OCI-LY1 (cell line): ENCODE measurements around the gene RAB36.

Experiments used
- H2AFZ ChIP-seq: fragments of 200-600 bp; sonication (generic), shearing (Covaris generic); 2 replicates; pipeline ENCODE4 v1.6.0; 2014; ENCODE audit warnings: antibody characterized with exemption, mild to moderate bottlenecking, low read length
- H3F3A ChIP-seq: fragments of 200-600 bp; sonication (generic), shearing (Covaris generic); 2 replicates; pipeline ENCODE4 v1.6.0; 2014; ENCODE audit warnings: mild to moderate bottlenecking, antibody characterized with exemption, low read length, moderate library complexity; ENCODE audit not compliant: insufficient read depth
- H3K27ac ChIP-seq: fragments of 200-600 bp; sonication (generic); 2 replicates; pipeline ENCODE4 v1.5.1; 2014; ENCODE audit warnings: low read length, mixed run types, mild to moderate bottlenecking, low read depth; ENCODE audit not compliant: poor library complexity, severe bottlenecking
- H3K27me3 ChIP-seq: fragments of 200-600 bp; sonication (generic); 2 replicates; pipeline ENCODE4 v1.6.0; 2014; ENCODE audit warnings: antibody characterized with exemption, mild to moderate bottlenecking, low read length, moderate library complexity; ENCODE audit not compliant: insufficient read depth
- H3K36me3 ChIP-seq: fragments of 200-600 bp; sonication (generic); 2 replicates; pipeline ENCODE4 v1.6.1; 2014; ENCODE audit warnings: mild to moderate bottlenecking, antibody characterized with exemption, low read length, moderate library complexity, mixed read lengths; ENCODE audit not compliant: insufficient read depth
- H3K4me1 ChIP-seq: fragments of 200-600 bp; sonication (generic); 2 replicates; pipeline ENCODE4 v1.5.1; 2014; ENCODE audit warnings: mild to moderate bottlenecking, low read length, moderate library complexity; ENCODE audit not compliant: insufficient read depth, severe bottlenecking
- H3K4me2 ChIP-seq: fragments of 200-600 bp; sonication (generic), shearing (Covaris generic); 2 replicates; pipeline ENCODE4 v1.6.1; 2014; ENCODE audit warnings: low read length
- H3K4me3 ChIP-seq: fragments of 200-600 bp; sonication (generic); 2 replicates; pipeline ENCODE4 v1.5.1; 2014; ENCODE audit warnings: low read length, low read depth, mild to moderate bottlenecking, mixed read lengths; ENCODE audit not compliant: poor library complexity, severe bottlenecking
- H3K79me2 ChIP-seq: fragments of 200-600 bp; shearing (Covaris generic); 2 replicates; pipeline ENCODE4 v1.6.1; 2016; ENCODE audit warnings: mixed run types, low read length, mixed read lengths; ENCODE audit not compliant: insufficient read depth
- H3K9ac ChIP-seq: fragments of 200-600 bp; sonication (generic), shearing (Covaris generic); 2 replicates; pipeline ENCODE4 v1.6.1; 2014; ENCODE audit warnings: mild to moderate bottlenecking, low read length, mixed read lengths
- H3K9me2 ChIP-seq: fragments of 200-600 bp; sonication (generic), shearing (Covaris generic); 2 replicates; pipeline ENCODE4 v1.6.1; 2014; ENCODE audit warnings: low read depth, mild to moderate bottlenecking, low read length, mixed read lengths
- H3K9me3 ChIP-seq: fragments of 200-600 bp; shearing (Covaris generic); 2 replicates; pipeline ENCODE4 v1.6.1; 2014; ENCODE audit warnings: low read length, mixed read lengths
- H4K20me1 ChIP-seq: fragments of 200-600 bp; sonication (generic), shearing (Covaris generic); 2 replicates; pipeline ENCODE4 v1.6.0; 2016; ENCODE audit warnings: mild to moderate bottlenecking, low read length; ENCODE audit not compliant: insufficient read depth
- EZH2 ChIP-seq: fragments of 200-600 bp; sonication (generic), shearing (Covaris generic); IDR thresholded peaks from 2 replicates; pipeline ENCODE4 v1.8.0; 2017; ENCODE audit warnings: borderline replicate concordance, mixed run types, mild to moderate bottlenecking, antibody characterized with exemption, low read length, moderate library complexity, mixed read lengths
- TF ChIP-seq, protein P1 (sequence below): fragments of 200-600 bp; sonication (generic), shearing (Covaris generic); IDR thresholded peaks from 2 replicates; pipeline ENCODE4 v1.5.1; 2017; ENCODE audit warnings: mild to moderate bottlenecking, antibody characterized with exemption, low read length, moderate library complexity, mixed read lengths

Gene RAB36

GRCh38 chr22:23137905-23138561 lies 7.2 kb upstream of the RAB36 start:
- no peaks in the 10 kb centered on the region for H3F3A ChIP-seq
- H3K4me1 ChIP-seq, result peaks cover 69% of the 10 kb centered on the region
- H3K27ac ChIP-seq, result peak overlapping the region; percentile 88

GRCh38 chr22:23138584-23139435 lies 6.5 kb upstream of the RAB36 start:
- H3K9ac ChIP-seq, result peak overlapping the region; percentile 50; the same call in 1 of the 2 replicates
- H3F3A ChIP-seq, result 0 out of 2 replicates have a peak, but pooled peaks cover 3% of the 10 kb centered on the region

More at GRCh38 chr22:23137905-23138561, 7.2 kb upstream of the RAB36 start:
- Histone ChIP-seq H3K4me3 (no peak overlapping the region), H3K9me3 (no peaks in the 10 kb centered on the region), H3K79me2 (no peaks in the 10 kb centered on the region), H3K9ac (peak overlapping the region; percentile 50; the same call in 1 of the 2 replicates), H3K4me2 (peak overlapping the region; percentile 25), H4K20me1 (no peaks in the 10 kb centered on the region), H3K36me3 (no peaks in the 10 kb centered on the region), H2AFZ (no peak overlapping the region), H3K27me3 (no peaks in the 10 kb centered on the region), H3K9me2 (no peaks in the 10 kb centered on the region)
- TF ChIP-seq, protein P1, sequence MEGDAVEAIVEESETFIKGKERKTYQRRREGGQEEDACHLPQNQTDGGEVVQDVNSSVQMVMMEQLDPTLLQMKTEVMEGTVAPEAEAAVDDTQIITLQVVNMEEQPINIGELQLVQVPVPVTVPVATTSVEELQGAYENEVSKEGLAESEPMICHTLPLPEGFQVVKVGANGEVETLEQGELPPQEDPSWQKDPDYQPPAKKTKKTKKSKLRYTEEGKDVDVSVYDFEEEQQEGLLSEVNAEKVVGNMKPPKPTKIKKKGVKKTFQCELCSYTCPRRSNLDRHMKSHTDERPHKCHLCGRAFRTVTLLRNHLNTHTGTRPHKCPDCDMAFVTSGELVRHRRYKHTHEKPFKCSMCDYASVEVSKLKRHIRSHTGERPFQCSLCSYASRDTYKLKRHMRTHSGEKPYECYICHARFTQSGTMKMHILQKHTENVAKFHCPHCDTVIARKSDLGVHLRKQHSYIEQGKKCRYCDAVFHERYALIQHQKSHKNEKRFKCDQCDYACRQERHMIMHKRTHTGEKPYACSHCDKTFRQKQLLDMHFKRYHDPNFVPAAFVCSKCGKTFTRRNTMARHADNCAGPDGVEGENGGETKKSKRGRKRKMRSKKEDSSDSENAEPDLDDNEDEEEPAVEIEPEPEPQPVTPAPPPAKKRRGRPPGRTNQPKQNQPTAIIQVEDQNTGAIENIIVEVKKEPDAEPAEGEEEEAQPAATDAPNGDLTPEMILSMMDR, result no peak
- TF ChIP-seq EZH2, result no peak

GRCh38 chr22:23140385-23140784 lies 4.9 kb upstream of the RAB36 start:
- Histone ChIP-seq H3F3A (0 out of 2 replicates have a peak, but pooled peaks cover 3% of the 10 kb centered on the region), H3K9ac (no peak overlapping the region; the same call in 1 of the 2 replicates), H3K27me3 (no peaks in the 10 kb centered on the region), H2AFZ (no peak overlapping the region), H3K27ac (peak overlapping the region; percentile 88), H3K9me2 (no peaks in the 10 kb centered on the region), H3K79me2 (no peaks in the 10 kb centered on the region), H4K20me1 (no peaks in the 10 kb centered on the region), H3K9me3 (no peaks in the 10 kb centered on the region), H3K4me1 (peaks cover 88% of the 10 kb centered on the region), H3K36me3 (no peaks in the 10 kb centered on the region), H3K4me2 (peak overlapping the region; percentile 62; the same call in 1 of the 2 replicates), H3K4me3 (no peak overlapping the region)
- no peak for TF ChIP-seq EZH2
- TF ChIP-seq, protein P1, result no peak

More at GRCh38 chr22:23138584-23139435, 6.5 kb upstream of the RAB36 start:
- TF ChIP-seq, protein P1, result no peak
- no peak for TF ChIP-seq EZH2
- Histone ChIP-seq H3K4me2 (peak overlapping the region; percentile 25), H3K9me2 (no peaks in the 10 kb centered on the region), H3K36me3 (no peaks in the 10 kb centered on the region), H3K27me3 (no peaks in the 10 kb centered on the region), H3K4me3 (no peak overlapping the region), H3K9me3 (no peaks in the 10 kb centered on the region), H3K79me2 (no peaks in the 10 kb centered on the region), H2AFZ (no peak overlapping the region), H3K4me1 (peaks cover 74% of the 10 kb centered on the region), H4K20me1 (no peaks in the 10 kb centered on the region), H3K27ac (peak overlapping the region; percentile 88)
